Panc1 (cell line): ENCODE data around the gene TMOD1.

Experiments
- CTCF ChIP-seq: fragments of 450-650 bp; IDR thresholded peaks from 2 replicates; pipeline ENCODE4 v1.5.1; 2017; ENCODE audit warnings: mild to moderate bottlenecking
- POLR2AphosphoS5 ChIP-seq: IDR thresholded peaks from 2 replicates; pipeline ENCODE4 v1.6.1; 2012; ENCODE audit warnings: mild to moderate bottlenecking, low read depth, low read length, moderate library complexity
- TF ChIP-seq, protein P1 (sequence below), 2 experiments: IDR thresholded peaks; 2 replicates each; pipeline ENCODE4 v1.6.1; 2011 to 2012; ENCODE audit warnings: low read depth in 2 of 2, control low read depth in 1 of 2, low read length in 1 of 2, mild to moderate bottlenecking in 1 of 2, moderate library complexity in 1 of 2; ENCODE audit not compliant: insufficient read depth in 1 of 2

DNA sequence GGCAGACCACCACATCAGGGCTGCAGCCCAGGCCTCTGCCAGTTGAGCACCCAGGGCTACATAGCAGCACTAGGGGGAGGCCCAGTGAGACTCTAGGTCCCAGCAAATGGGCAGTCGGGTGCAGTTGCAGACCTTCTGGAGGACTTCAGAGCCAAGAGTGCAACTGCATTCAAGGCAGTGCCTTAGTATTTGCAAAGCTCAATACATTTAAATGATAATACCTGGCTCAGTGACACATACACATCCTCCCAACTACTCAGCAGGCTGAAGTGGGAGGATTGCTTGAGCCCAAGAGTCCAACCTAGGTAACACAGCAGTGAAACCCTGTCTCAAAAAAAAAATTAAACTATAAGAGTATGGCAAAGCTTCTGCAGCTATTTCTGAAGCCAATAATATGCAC, 38.6 kb upstream of the TMOD1 start:
- TF ChIP-seq CTCF (no peak), POLR2AphosphoS5 (no peak)
- TF ChIP-seq, protein P1, sequence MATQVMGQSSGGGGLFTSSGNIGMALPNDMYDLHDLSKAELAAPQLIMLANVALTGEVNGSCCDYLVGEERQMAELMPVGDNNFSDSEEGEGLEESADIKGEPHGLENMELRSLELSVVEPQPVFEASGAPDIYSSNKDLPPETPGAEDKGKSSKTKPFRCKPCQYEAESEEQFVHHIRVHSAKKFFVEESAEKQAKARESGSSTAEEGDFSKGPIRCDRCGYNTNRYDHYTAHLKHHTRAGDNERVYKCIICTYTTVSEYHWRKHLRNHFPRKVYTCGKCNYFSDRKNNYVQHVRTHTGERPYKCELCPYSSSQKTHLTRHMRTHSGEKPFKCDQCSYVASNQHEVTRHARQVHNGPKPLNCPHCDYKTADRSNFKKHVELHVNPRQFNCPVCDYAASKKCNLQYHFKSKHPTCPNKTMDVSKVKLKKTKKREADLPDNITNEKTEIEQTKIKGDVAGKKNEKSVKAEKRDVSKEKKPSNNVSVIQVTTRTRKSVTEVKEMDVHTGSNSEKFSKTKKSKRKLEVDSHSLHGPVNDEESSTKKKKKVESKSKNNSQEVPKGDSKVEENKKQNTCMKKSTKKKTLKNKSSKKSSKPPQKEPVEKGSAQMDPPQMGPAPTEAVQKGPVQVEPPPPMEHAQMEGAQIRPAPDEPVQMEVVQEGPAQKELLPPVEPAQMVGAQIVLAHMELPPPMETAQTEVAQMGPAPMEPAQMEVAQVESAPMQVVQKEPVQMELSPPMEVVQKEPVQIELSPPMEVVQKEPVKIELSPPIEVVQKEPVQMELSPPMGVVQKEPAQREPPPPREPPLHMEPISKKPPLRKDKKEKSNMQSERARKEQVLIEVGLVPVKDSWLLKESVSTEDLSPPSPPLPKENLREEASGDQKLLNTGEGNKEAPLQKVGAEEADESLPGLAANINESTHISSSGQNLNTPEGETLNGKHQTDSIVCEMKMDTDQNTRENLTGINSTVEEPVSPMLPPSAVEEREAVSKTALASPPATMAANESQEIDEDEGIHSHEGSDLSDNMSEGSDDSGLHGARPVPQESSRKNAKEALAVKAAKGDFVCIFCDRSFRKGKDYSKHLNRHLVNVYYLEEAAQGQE (IDR thresholded peaks at IDR 0.05; ENCODE audit: insufficient read depth in 1 of 2, low read depth in 2 of 2, low read length in 1 of 2) = no peak
